K562 (cell line): ENCODE measurements around the gene JPH2. TPM values are rescaled to one million over a fixed set of nuclear protein-coding genes. Genes with fewer than 3 reads are reported as not detected.

Source experiments
- CBFA2T2 ChIP-seq: fragments of 450-650 bp; conservative IDR thresholded peaks from 2 replicates; pipeline ENCODE4 v1.6.1; 2017; ENCODE audit warnings: mild to moderate bottlenecking
- CREM ChIP-seq: IDR thresholded peaks from 2 replicates; pipeline ENCODE4 v1.6.1; 2014; ENCODE audit warnings: antibody characterized with exemption, low read depth
- CTBP1 ChIP-seq: fragments of 450-650 bp; IDR thresholded peaks from 2 replicates; pipeline ENCODE4 v1.6.1; 2016; ENCODE audit warnings: borderline replicate concordance
- DDX20 ChIP-seq: fragments of 450-650 bp; IDR thresholded peaks from 2 replicates; pipeline ENCODE4 v1.6.1; 2016; ENCODE audit warnings: missing genetic modification characterization, low read depth, mild to moderate bottlenecking, missing compliant biosample characterization, moderate library complexity
- DPF2 ChIP-seq: fragments of 450-650 bp; IDR thresholded peaks from 2 replicates; pipeline ENCODE4 v1.6.1; 2016
- EP400 ChIP-seq: fragments of 450-650 bp; IDR thresholded peaks from 2 replicates; pipeline ENCODE4 v1.6.1; 2017; ENCODE audit warnings: antibody characterized with exemption, mild to moderate bottlenecking, moderate library complexity
- KDM1A ChIP-seq, 2 experiments: fragments of 450-650 bp; IDR thresholded peaks; 2 replicates each; pipeline ENCODE4 v1.6.1; 2016; ENCODE audit warnings: mild to moderate bottlenecking in 2 of 2
- KDM5B ChIP-seq: fragments of 200-600 bp; sonication (generic); IDR thresholded peaks from 2 replicates; pipeline ENCODE4 v1.6.1; 2012; ENCODE audit warnings: low read depth, mild to moderate bottlenecking, moderate library complexity, low read length, control low read depth, inconsistent platforms; ENCODE audit not compliant: insufficient replicate concordance
- KLF16 ChIP-seq: IDR thresholded peaks from 2 replicates; pipeline ENCODE4 v1.6.1; 2016; ENCODE audit warnings: antibody characterized with exemption
- MAFG ChIP-seq: fragments of 450-650 bp; conservative IDR thresholded peaks from 2 replicates; pipeline ENCODE4 v1.6.1; 2016; ENCODE audit warnings: missing genetic modification characterization, missing compliant biosample characterization
- MCM5 ChIP-seq: fragments of 450-650 bp; IDR thresholded peaks from 2 replicates; pipeline ENCODE4 v1.6.1; 2016; ENCODE audit warnings: low read depth
- MEF2A ChIP-seq: IDR thresholded peaks from 2 replicates; pipeline ENCODE4 v1.6.1; 2011; ENCODE audit warnings: low read depth, mild to moderate bottlenecking, low read length, moderate library complexity; ENCODE audit not compliant: control insufficient read depth
- NFE2 ChIP-seq: IDR thresholded peaks from 2 replicates; pipeline ENCODE4 v1.6.1; 2014; ENCODE audit warnings: antibody characterized with exemption, low read depth
- PHF20 ChIP-seq: fragments of 450-650 bp; IDR thresholded peaks from 2 replicates; pipeline ENCODE4 v1.6.1; 2018; ENCODE audit not compliant: partially characterized antibody
- RAD51 ChIP-seq: fragments of 450-650 bp; IDR thresholded peaks from 2 replicates; pipeline ENCODE4 v1.7.1; 2016; ENCODE audit warnings: low read depth, mild to moderate bottlenecking, borderline replicate concordance
- RBM17 ChIP-seq: fragments of 200-400 bp; formaldehyde crosslinking; IDR thresholded peaks from 2 replicates; pipeline ENCODE4 v1.6.1; 2017; ENCODE audit warnings: low read depth, mild to moderate bottlenecking, low read length, borderline replicate concordance
- RCOR1 ChIP-seq, 2 experiments: IDR thresholded peaks; 2 replicates each; pipeline ENCODE4 v1.6.1; 2012; ENCODE audit warnings: low read depth in 2 of 2, low read length in 2 of 2, borderline replicate concordance in 1 of 2, improper control_type of control experiment in 1 of 2
- RFX1 ChIP-seq: fragments of 450-650 bp; IDR thresholded peaks from 2 replicates; pipeline ENCODE4 v1.6.1; 2016; ENCODE audit warnings: mild to moderate bottlenecking, moderate library complexity
- SETDB1 ChIP-seq: IDR thresholded peaks from one replicate; pipeline ENCODE4 v1.6.1; 2012; ENCODE audit warnings: low read length, control low read depth, inconsistent platforms
- SIN3A ChIP-seq, 2 experiments: fragments of 150-350 bp in 1 of 2; IDR thresholded peaks; 2 replicates each; pipeline ENCODE4 v1.6.1; 2011 to 2016; ENCODE audit warnings: borderline replicate concordance in 2 of 2, low read depth in 2 of 2, low read length in 2 of 2, mild to moderate bottlenecking in 2 of 2, moderate library complexity in 2 of 2; ENCODE audit not compliant: control insufficient read depth in 1 of 2
- ZBTB8A ChIP-seq: fragments of 450-650 bp; IDR thresholded peaks from 2 replicates; pipeline ENCODE4 v1.6.1; 2018; ENCODE audit warnings: mild to moderate bottlenecking, moderate library complexity; ENCODE audit not compliant: partially characterized antibody
- ZC3H4 ChIP-seq: sonication (generic); formaldehyde crosslinking; IDR thresholded peaks from 2 replicates; pipeline ENCODE4 v1.9.0; 2021; ENCODE audit warnings: missing genetic modification reagents, borderline replicate concordance
- ZNF24 ChIP-seq: fragments of 450-650 bp; IDR thresholded peaks from 2 replicates; pipeline ENCODE4 v1.6.1; 2016
- ZNF316 ChIP-seq: fragments of 450-650 bp; IDR thresholded peaks from 2 replicates; pipeline ENCODE4 v1.6.1; 2016
- ZNF431 ChIP-seq: sonication (generic); formaldehyde crosslinking; IDR thresholded peaks from 2 replicates; pipeline ENCODE4 v1.8.0; 2022; ENCODE audit warnings: mild to moderate bottlenecking, missing genetic modification reagents
- ZNF551 ChIP-seq: fragments of 250-450 bp; sonication (Bioruptor Pico); IDR thresholded peaks from 2 replicates; pipeline ENCODE4 v1.5.0; 2021; ENCODE audit warnings: mild to moderate bottlenecking, moderate library complexity
- ZNF764 ChIP-seq: fragments of 250-450 bp; sonication (Bioruptor Pico); IDR thresholded peaks from 2 replicates; pipeline ENCODE4 v1.4.0; 2020; ENCODE audit warnings: low read depth, mild to moderate bottlenecking, moderate library complexity
- polyA plus RNA-seq, 8 experiments: library from polyadenylated mRNA; depleted of rRNA in 4 of 8; stranded (reverse) in 5 of 8; unstranded in 3 of 8; fragments of >200 nt; fragmentation: Nextera tagmentation in 2 of 8; fragmentation: Illumina TruSeq in 1 of 8; extraction: Ambion mirVana in 2 of 8; extraction: Trizol in 1 of 8; gene quantifications; 2 replicates each; pipeline versions ENCODE4 v1.2.1 to v1.2.3, GENCODE V29; 2011 to 2014; ENCODE audit warnings: inconsistent platforms in 1 of 8, missing spikeins in 1 of 8
- total RNA-seq, 7 experiments: library from RNA; depleted of rRNA in 6 of 7; stranded (reverse); fragments of >200 nt in 6 of 7; fragmentation: Illumina TruSeq in 2 of 7; extraction: Trizol in 2 of 7; gene quantifications; 2 replicates each; pipeline versions ENCODE4 v1.2.1 to v1.2.3, GENCODE V29; 2011 to 2021; ENCODE audit warnings: low replicate concordance in 1 of 7
- TF ChIP-seq, protein P1 (sequence below), 2 experiments: IDR thresholded peaks; 2 replicates each; pipeline ENCODE4 v1.6.1; 2011; ENCODE audit warnings: borderline replicate concordance in 1 of 2, control low read depth in 1 of 2, low read depth in 1 of 2, low read length in 1 of 2, mild to moderate bottlenecking in 1 of 2, mixed read lengths in 1 of 2, moderate library complexity in 1 of 2; ENCODE audit not compliant: insufficient read depth in 1 of 2, insufficient read length in 1 of 2, poor library complexity in 1 of 2, severe bottlenecking in 1 of 2; ENCODE audit errors: extremely low read depth in 1 of 2
- TF ChIP-seq, protein P2 (sequence below): sonication (generic); formaldehyde crosslinking; IDR thresholded peaks from 2 replicates; pipeline ENCODE4 v1.8.1; 2023; ENCODE audit warnings: mild to moderate bottlenecking, missing genetic modification reagents

Gene JPH2
- total and polyA plus RNA-seq, 9 of the 15 experiments (the other 6 are each of a cell fraction or from before 2014, with no cell fraction given): not detected

DNA sequence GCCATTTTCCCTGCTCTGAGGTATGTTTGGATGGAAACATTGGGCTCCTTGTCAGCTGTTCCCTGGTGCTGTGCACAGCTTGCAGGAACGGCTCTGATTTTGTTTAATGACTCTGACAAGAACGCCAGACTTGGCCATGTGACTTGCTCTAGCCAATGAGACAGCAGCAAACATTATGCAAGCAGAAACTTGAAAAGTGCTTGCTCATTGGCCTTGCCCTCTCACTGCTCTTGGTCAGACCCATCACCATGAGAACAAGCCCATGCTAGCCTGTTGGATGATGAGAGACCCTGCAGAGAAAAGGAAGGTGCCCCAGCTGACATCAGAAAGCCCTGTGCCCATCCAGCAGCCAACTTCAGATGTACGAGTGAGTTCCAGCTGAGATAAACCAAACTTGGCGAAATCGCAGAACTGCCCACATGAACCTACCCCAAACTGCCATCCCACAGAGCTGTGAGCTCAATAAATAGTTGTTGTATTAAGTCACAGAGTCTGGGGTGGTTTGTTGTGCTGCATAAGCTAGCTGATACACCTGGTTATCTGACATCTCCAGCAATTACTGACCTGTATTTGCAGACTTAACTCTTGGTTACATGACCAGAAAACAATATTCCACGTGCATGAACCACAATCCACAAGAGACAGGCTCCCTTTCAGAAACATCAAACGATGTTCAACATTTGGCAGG lies 96.9 kb downstream of the JPH2 start (continued):
- TF ChIP-seq CREM: 0 out of 2 replicates have a peak, but pooled peaks have one; percentile 20
- TF ChIP-seq ZNF431 (CRISPR knock-in tag): no peak
- TF ChIP-seq ZNF24: no peak
- no peak for TF ChIP-seq SETDB1
- TF ChIP-seq MEF2A: no peak
- peak; percentile 87 for TF ChIP-seq MAFG (tag)
- no peak for TF ChIP-seq DDX20 (tag)
- peak in 1 of 2 experiments; percentile 68; a peak in 2 of 4 replicates for TF ChIP-seq RCOR1 (IDR thresholded peaks at IDR 0.05; ENCODE audit: borderline replicate concordance in 1 of 2, low read depth in 2 of 2, low read length in 2 of 2)
- TF ChIP-seq NFE2: peak; percentile 81
- peak; percentile 59 to 64 for TF ChIP-seq KDM1A (IDR thresholded peaks at IDR 0.05)
- TF ChIP-seq DPF2: no peak
- TF ChIP-seq, protein P1, sequence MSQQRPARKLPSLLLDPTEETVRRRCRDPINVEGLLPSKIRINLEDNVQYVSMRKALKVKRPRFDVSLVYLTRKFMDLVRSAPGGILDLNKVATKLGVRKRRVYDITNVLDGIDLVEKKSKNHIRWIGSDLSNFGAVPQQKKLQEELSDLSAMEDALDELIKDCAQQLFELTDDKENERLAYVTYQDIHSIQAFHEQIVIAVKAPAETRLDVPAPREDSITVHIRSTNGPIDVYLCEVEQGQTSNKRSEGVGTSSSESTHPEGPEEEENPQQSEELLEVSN (IDR thresholded peaks at IDR 0.05; ENCODE audit: borderline replicate concordance in 1 of 2, extremely low read depth in 1 of 2, insufficient read depth in 1 of 2, insufficient read length in 1 of 2, low read depth in 1 of 2, low read length in 1 of 2, poor library complexity in 1 of 2, severe bottlenecking in 1 of 2): no peak
- peak; percentile 72 for TF ChIP-seq ZNF316
- TF ChIP-seq KLF16: no peak
- TF ChIP-seq ZC3H4 (CRISPR knock-in tag): no peak
- TF ChIP-seq EP400: no peak
- TF ChIP-seq RAD51: peak; percentile 88
- peak; percentile 34; the same call in 1 of the 2 replicates for TF ChIP-seq RFX1
- TF ChIP-seq CBFA2T2: 0 out of 2 replicates have a peak, but pooled peaks have one; percentile 26
- TF ChIP-seq ZNF764 (CRISPR knock-in tag): no peak
- TF ChIP-seq RBM17: no peak
- TF ChIP-seq SIN3A (IDR thresholded peaks at IDR 0.05; ENCODE audit: borderline replicate concordance in 2 of 2, control insufficient read depth in 1 of 2, low read depth in 2 of 2, low read length in 2 of 2): no peak
- no peak for TF ChIP-seq ZBTB8A
- no peak for TF ChIP-seq ZNF551 (CRISPR knock-in tag)
- TF ChIP-seq MCM5: no peak
- TF ChIP-seq, protein P2, sequence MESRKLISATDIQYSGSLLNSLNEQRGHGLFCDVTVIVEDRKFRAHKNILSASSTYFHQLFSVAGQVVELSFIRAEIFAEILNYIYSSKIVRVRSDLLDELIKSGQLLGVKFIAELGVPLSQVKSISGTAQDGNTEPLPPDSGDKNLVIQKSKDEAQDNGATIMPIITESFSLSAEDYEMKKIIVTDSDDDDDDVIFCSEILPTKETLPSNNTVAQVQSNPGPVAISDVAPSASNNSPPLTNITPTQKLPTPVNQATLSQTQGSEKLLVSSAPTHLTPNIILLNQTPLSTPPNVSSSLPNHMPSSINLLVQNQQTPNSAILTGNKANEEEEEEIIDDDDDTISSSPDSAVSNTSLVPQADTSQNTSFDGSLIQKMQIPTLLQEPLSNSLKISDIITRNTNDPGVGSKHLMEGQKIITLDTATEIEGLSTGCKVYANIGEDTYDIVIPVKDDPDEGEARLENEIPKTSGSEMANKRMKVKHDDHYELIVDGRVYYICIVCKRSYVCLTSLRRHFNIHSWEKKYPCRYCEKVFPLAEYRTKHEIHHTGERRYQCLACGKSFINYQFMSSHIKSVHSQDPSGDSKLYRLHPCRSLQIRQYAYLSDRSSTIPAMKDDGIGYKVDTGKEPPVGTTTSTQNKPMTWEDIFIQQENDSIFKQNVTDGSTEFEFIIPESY (CRISPR knock-in tag): no peak
- TF ChIP-seq CTBP1: no peak
- no peak for TF ChIP-seq PHF20
- no peak for TF ChIP-seq KDM5B
